AG09309 (cell line): ENCODE data around the gene DENND1B.

Experiments used
- DNase-seq: peaks from one replicate; pipeline ENCODE4 v3.0.0-alpha.2; 2010; ENCODE audit warnings: low read depth
- H3K4me3 ChIP-seq: 2 replicates; pipeline ENCODE4 v1.5.1; 2011; ENCODE audit warnings: mild to moderate bottlenecking, low read depth, low read length, moderate library complexity; ENCODE audit not compliant: control insufficient read depth
- TF ChIP-seq, protein P1 (sequence below): IDR thresholded peaks from 2 replicates; pipeline ENCODE4 v1.5.1; 2011; ENCODE audit warnings: mild to moderate bottlenecking, low read depth, low read length, inconsistent platforms; ENCODE audit not compliant: insufficient read depth, control insufficient read depth; ENCODE audit errors: missing control alignments

Gene DENND1B

DNA sequence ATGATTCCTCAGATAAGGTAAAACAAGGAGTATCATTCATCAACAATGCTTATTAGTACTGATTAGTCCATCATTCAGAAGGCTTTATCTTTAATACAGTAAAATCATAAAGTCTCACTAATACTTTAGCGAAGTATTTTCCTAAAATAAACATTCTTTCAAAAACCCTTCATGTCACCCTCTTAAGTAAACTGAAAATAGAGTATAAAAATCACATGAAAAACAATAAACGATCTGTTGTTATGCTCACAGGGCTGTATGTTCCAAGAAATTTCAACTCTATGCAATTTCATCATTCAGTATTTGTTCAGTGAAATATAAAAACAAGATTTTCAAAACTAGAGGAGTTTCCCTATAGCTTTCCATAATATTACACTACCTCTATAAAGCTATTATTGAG, 102.0 kb downstream of the DENND1B start:
- DNase-seq, result no peak
- TF ChIP-seq, protein P1, sequence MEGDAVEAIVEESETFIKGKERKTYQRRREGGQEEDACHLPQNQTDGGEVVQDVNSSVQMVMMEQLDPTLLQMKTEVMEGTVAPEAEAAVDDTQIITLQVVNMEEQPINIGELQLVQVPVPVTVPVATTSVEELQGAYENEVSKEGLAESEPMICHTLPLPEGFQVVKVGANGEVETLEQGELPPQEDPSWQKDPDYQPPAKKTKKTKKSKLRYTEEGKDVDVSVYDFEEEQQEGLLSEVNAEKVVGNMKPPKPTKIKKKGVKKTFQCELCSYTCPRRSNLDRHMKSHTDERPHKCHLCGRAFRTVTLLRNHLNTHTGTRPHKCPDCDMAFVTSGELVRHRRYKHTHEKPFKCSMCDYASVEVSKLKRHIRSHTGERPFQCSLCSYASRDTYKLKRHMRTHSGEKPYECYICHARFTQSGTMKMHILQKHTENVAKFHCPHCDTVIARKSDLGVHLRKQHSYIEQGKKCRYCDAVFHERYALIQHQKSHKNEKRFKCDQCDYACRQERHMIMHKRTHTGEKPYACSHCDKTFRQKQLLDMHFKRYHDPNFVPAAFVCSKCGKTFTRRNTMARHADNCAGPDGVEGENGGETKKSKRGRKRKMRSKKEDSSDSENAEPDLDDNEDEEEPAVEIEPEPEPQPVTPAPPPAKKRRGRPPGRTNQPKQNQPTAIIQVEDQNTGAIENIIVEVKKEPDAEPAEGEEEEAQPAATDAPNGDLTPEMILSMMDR, result no peak
- no peak overlapping the region for H3K4me3 ChIP-seq

DNA sequence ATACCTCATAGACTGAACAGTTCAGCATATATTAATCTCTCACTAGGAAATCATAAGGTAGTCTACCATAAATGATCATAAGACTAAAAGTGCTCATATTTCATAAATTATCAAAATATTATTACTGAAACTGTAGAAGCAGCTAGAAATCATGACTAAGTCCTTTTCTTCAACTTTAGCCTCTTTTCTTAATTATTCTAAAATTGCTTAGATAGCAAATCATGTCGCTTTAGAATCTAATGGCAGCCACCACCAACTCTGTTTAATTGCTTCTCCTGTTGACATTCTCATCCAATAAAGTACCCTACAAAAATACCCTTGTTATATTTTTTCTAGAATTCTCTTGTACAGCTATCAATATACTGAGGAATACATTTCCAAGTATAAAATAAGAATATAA, 102.9 kb downstream of the DENND1B start:
- TF ChIP-seq, protein P1, result no peak
- no peak for DNase-seq
- no peak overlapping the region for H3K4me3 ChIP-seq

DNA sequence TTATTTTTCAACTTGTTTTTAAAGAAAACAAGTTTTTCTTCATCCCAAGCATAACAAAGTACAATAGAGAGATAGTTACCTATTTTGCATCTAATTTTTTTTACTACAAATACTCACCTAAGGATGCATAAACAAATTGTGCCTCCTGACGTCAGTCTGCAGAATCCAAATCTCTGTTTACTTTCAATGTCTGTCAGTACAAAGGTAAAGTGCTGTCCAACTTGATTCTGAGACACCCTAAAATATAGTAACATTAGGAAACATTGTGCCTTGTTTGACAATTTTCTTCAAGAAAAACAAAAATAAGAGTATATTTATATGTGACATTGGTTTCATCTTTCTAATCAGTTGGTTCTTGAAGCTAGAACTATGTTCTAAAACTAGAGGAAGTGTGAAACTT, 103.4 kb downstream of the DENND1B start:
- TF ChIP-seq, protein P1, result no peak
- no peak for DNase-seq
- no peak overlapping the region for H3K4me3 ChIP-seq

DNA sequence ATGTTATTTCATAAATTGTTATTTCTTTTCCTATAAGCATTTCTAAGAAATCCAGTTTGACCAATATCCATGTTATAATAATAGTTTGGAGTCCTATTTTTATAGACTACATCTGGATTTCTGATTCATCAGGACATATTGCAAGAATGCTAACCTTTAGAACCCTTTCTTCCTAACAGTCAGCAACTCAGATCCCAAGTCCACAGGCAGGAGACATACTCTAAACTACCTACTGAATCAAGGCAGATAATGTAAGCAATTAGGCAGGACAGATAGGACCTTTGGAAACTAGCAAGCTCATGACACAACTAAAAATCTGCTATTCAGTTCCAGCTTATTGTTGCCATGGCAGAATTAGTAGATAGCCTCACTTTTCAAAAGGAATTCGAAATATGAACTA, 104.1 kb downstream of the DENND1B start:
- H3K4me3 ChIP-seq, result no peak overlapping the region
- peak; percentile 13 for DNase-seq
- TF ChIP-seq, protein P1, result no peak

DNA sequence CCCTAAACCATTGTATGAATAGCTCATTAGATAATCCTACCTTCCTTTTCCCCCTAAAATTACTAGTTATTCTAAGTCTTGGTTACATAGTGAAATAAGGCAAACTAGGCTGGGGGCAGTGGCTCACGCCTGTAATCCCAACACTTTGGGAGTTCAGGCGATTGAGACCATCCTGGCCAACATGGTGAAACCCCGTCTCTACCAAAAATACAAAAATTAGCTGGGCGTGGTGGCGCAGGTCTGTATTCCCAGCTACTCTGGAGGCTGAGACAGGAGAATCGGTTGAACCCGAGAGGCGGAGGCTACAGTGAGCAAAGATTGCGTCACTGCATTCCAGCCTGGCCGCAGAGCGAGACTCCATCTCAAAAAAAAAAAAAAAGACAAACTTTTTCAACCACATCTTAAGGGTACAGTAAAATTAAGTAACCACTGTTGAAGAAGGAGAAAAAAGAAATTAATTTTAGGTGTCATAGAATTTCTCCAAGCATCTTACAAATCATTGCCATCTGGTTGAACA, 108.5 kb downstream of the DENND1B start:
- no peak for DNase-seq
- TF ChIP-seq, protein P1, result no peak
- H3K4me3 ChIP-seq, result no peak overlapping the region

DNA sequence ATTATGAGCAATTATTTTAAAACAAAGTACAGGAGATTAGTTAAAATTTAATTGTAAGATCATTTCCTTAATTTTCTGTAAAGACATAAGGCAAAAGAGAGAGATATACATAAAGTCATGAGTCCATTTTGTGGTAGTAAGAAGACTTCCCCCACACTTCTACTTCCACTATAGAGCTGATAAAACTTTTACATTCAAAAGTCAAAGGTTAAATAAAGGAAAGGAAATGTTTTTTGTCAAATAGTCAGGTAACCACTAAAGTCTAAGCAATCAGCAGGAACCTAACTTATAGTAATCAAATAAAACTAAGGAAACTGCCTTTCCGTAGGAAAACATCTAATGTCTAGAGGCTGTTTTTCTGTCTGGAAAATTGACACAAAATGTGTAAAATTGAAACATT, 110.9 kb downstream of the DENND1B start:
- TF ChIP-seq, protein P1, result no peak
- H3K4me3 ChIP-seq, result no peak overlapping the region
- DNase-seq, result no peak

DNA sequence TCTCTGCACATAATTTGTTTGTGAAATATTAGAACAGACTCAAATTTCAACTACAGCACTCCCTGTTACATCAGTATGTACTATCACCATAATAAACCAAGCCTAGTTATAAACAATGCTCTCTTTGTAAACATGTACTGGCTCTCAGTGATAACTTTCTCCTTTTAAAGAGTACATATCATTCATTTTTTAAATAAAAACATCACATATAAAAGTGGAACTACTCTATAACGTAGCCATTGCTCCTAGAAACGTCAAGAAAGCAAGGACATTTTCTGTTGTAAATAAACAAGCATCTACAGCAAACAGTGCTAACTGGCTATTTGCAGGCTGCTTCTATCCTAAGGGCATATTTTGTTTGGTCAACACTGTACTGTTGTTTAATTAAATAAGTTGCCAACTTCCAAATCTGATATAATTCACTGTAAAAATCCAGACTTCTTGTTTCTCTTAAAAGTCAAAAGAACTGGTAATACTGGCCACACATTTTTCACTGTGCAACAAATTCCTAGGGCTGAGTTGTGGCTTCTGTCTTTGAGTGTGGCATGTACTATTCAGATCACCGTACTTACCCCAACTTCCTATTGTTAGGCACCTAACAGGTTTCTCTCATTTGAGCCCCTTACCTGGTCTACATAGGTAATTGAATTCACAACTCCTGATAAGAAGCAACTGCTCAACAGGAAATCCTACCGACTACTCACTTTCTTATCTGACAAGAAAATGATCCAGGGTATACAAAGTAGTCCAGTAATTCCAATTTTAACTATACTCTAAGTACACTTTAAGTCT, 111.9 kb downstream of the DENND1B start:
- no peak overlapping the region for H3K4me3 ChIP-seq
- TF ChIP-seq, protein P1, result no peak
- no peak for DNase-seq
